ENCODE data around the gene KCNK4. TPM values are rescaled to one million over a fixed set of nuclear protein-coding genes. Genes with fewer than 3 reads are reported as not detected.
A peak's percentile ranks its signal among the peaks of the same experiment; 100 is the strongest.

Gene KCNK4
- total and polyA plus RNA-seq, 2 donors from 2014 or later, result not detected

- DNase-seq (no peak), FAIRE-seq (no peak)
- Histone ChIP-seq H3K4me3 (ENCODE audit: low read length in 3 of 3) (no peak overlapping the region), H3K27ac (ENCODE audit: low read depth in 2 of 2, low read length in 2 of 2) (no peak overlapping the region), H3K9me3 (ENCODE audit: control insufficient read depth in 2 of 3, insufficient read depth in 1 of 3, low read length in 3 of 3) (no peaks in the 10 kb centered on the region), H3K9ac (ENCODE audit: low read length in 3 of 3) (no peak overlapping the region), H3K27me3 (ENCODE audit: control insufficient read depth, insufficient read depth, low read length) (no peaks in the 10 kb centered on the region), H3K4me1 (ENCODE audit: control insufficient read depth in 2 of 3, insufficient read depth in 2 of 3, low read depth in 1 of 3, low read length in 3 of 3) (peaks cover 0 to 10% (median 0%) of the 10 kb centered on the region in 3 donors), H3K36me3 (ENCODE audit: control insufficient read depth in 2 of 3, insufficient read depth in 3 of 3, low read length in 3 of 3) (no peaks in the 10 kb centered on the region)
- no peak for TF ChIP-seq CTCF (IDR thresholded peaks at IDR 0.05; ENCODE audit: borderline replicate concordance, extremely low read depth, insufficient read depth)
- intact Hi-C loops (cut with DNase I), result no loop called here
These were observed 39.8 kb downstream of the KCNK4 start for GRCh38 chr11:64330888-64331287.

GRCh38 chr11:64331569-64332371 lies 40.7 kb downstream of the KCNK4 start:
- Histone ChIP-seq H3K9ac (ENCODE audit: low read length in 3 of 3) (no peak overlapping the region), H3K27ac (ENCODE audit: low read depth in 2 of 2, low read length in 2 of 2) (no peak overlapping the region), H3K4me1 (ENCODE audit: control insufficient read depth in 2 of 3, insufficient read depth in 2 of 3, low read depth in 1 of 3, low read length in 3 of 3) (peaks cover 0 to 10% (median 0%) of the 10 kb centered on the region in 3 donors), H3K9me3 (ENCODE audit: control insufficient read depth in 2 of 3, insufficient read depth in 1 of 3, low read length in 3 of 3) (no peaks in the 10 kb centered on the region), H3K4me3 (ENCODE audit: low read length in 3 of 3) (no peak overlapping the region), H3K27me3 (ENCODE audit: control insufficient read depth, insufficient read depth, low read length) (no peaks in the 10 kb centered on the region), H3K36me3 (ENCODE audit: control insufficient read depth in 2 of 3, insufficient read depth in 3 of 3, low read length in 3 of 3) (no peaks in the 10 kb centered on the region)
- DNase-seq (peak in 2 of 5 donors; percentile 49 to 94), FAIRE-seq (no peak)
- intact Hi-C loops (cut with DNase I), result no loop called here
- peak; percentile 29 for TF ChIP-seq CTCF (IDR thresholded peaks at IDR 0.05; ENCODE audit: borderline replicate concordance, extremely low read depth, insufficient read depth)

- FAIRE-seq, result no peak
These were observed 42.5 kb downstream of the KCNK4 start for GRCh38 chr11:64333556-64333955.

More at GRCh38 chr11:64333556-64333955, 42.5 kb downstream of the KCNK4 start:
- no peak overlapping the region for H3K4me3 ChIP-seq (ENCODE audit: low read length in 3 of 3)
- no peaks in the 10 kb centered on the region for H3K9me3 ChIP-seq (ENCODE audit: control insufficient read depth in 2 of 3, insufficient read depth in 1 of 3, low read length in 3 of 3)
- H3K4me1 ChIP-seq (ENCODE audit: control insufficient read depth in 2 of 3, insufficient read depth in 2 of 3, low read depth in 1 of 3, low read length in 3 of 3), result peaks cover 0 to 10% (median 0%) of the 10 kb centered on the region in 3 donors
- intact Hi-C loops (cut with DNase I), result no loop called here
- no peak for TF ChIP-seq CTCF (IDR thresholded peaks at IDR 0.05; ENCODE audit: borderline replicate concordance, extremely low read depth, insufficient read depth)
- H3K9ac ChIP-seq (ENCODE audit: low read length in 3 of 3), result no peak overlapping the region
- H3K27me3 ChIP-seq (ENCODE audit: control insufficient read depth, insufficient read depth, low read length), result no peaks in the 10 kb centered on the region
- no peak for DNase-seq
- no peak overlapping the region for H3K27ac ChIP-seq (ENCODE audit: low read depth in 2 of 2, low read length in 2 of 2)
- H3K36me3 ChIP-seq (ENCODE audit: control insufficient read depth in 2 of 3, insufficient read depth in 3 of 3, low read length in 3 of 3), result no peaks in the 10 kb centered on the region

Measured in kidney (tissue), 14 donors.